GM19035 (cell line): ENCODE measurements around the gene ATOX1.
"Not testable (repeated sequence)": the region's sequence is repeated elsewhere in the genome, so short reads cannot be mapped to it uniquely, and the experiment has no call there.

ENCODE experiments used
- ATAC-seq: cut with Tn5 transposase; IDR thresholded peaks from one replicate; pipeline ENCODE4 v1.9.1; 2021; ENCODE audit not compliant: unreplicated experiment

ATOX1 gene

DNA sequence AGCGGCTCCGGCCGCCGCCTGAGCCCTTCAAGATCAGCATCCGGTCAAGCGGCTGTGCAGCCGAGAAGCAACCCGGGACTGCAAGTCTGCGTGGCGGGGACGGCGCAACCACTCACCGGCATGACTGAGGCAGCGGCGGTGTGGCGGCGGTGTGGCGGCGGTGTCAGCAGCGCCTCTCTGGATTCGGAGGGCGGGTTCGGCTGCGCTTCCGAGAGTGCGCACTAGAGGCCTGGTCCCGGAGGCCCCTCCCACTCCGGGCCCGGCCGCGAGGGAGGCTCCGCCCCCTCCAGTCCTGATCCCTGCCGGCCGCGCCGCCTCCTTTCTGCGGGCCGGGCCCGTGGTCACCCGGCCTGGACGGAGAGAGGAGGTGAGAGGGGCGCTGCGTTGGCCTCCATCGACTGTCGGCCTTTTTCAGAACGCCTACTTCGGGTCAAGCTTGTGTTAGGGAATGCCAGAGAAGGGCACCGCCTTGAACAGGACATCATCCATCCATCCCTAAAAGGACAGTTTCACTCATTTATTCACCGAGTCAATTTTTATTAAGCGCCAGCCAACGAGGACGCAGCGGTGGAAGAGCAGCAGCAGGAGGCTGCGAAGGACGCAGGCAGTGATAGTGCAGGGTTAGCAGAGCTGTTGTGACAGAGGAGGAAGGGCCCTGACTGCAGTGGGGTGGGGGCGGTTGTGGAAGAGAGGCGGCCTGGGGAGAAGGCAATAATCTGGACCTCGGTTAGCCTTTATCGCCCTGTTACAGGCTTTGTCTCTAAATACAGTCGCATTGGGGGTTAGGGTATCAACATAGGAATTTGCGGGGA lies at the start of gene ATOX1:
TSS of gene ATOX1 (minus strand) at position 202 of the 812 bp plus-strand sequence. CDS start at position 122, 80 bp downstream.
- ATAC-seq = peak; percentile 97

GRCh38 chr5:151805414-151806223 lies 47.2 kb upstream of the ATOX1 start:
- ATAC-seq = no peak

DNA sequence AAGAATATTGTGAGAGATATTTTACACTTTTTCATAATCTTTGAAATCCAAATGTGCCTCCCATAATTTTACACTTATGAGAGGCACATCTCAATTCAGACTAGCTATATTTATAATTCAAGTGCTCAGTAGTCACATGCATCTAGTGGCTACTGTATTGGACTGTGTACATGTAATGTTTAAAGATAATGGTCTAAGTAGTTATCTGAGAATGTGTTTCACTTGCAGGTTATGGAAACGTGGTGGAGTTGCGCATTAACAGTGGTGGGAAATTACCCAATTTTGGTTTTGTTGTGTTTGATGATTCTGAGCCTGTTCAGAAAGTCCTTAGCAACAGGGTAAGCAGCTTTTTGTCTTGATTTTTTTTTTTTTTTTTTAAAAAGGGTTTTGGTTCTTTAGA lies 42.1 kb upstream of the ATOX1 start:
- no peak for ATAC-seq

GRCh38 chr5:151799407-151799806 lies 41.0 kb upstream of the ATOX1 start:
- no peak for ATAC-seq

DNA sequence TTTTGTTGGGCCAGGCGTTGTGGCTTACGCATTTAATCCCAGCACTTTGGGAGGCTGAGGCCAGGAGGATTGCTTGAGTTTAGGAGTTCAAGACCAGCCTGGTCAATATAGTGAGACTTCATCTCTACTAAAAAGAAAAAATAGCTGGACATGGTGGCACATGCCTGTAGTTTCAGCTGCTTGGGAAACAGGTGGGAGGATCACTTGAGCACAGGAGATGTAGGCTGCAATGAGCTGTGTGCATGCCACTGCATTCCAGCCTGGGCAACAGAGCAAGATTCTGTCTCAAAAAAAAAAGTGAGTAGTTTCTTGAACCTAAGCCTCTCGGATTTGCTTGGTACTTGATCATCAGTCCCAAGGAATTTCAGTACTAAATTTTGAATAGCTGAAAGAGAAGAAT lies 40.2 kb upstream of the ATOX1 start:
- ATAC-seq = no peak

DNA sequence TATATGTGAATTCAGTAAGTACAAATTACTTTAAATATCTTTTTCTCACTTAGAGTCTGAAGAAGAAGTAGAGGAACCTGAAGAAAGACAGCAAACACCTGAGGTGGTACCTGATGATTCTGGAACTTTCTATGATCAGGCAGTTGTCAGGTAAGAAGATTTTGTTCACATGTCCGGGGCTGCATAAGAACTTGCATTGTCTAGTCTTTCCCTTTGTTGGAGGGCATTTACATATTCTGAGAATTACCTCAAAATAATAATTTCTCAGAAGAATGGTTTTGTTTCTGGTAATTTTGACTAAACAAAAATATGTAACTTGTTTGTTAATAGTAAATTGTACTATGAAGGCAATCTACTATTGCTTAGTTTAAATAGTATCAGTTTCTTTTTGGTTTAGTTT lies 37.0 kb upstream of the ATOX1 start:
- no peak for ATAC-seq

DNA sequence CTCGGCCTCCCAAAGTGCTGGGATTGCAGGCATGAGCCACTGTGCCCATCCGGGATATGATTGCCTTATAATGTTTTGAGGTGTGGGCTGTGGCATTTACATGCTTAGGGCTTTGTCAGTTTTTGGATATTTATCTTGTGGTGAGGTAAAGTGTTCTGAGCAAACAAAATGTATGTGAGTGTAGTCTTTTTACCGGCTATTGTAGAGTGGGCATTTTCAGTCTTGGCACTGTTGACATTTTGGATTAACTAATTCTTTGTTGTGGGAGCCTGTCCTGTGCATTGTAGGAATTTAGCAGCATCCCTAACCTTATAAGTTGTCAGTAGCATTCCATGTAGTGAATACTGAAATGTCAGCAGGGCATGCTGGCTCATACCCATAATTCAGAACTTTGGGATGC lies 34.9 kb upstream of the ATOX1 start:
- ATAC-seq = no peak

- ATAC-seq = no peak
Observed at GRCh38 chr5:151787817-151788216, 29.4 kb upstream of the ATOX1 start.

DNA sequence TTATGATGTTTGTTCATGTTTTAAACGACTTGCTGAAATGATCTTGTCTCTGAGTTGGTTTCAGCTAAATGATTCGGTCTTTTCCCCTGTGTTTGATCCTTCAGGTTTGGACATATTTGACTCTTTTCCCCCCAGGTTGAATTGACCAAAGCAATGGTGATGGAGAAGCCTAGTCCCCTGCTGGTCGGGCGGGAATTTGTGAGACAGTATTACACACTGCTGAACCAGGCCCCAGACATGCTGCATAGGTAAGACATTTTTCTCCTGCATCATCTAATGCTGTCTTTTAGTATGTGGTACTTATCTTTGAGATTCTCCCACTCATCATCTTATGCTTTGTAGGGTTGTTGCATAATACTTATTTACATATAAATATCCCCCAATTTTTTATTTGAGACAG lies 28.0 kb upstream of the ATOX1 start:
- ATAC-seq = no peak

DNA sequence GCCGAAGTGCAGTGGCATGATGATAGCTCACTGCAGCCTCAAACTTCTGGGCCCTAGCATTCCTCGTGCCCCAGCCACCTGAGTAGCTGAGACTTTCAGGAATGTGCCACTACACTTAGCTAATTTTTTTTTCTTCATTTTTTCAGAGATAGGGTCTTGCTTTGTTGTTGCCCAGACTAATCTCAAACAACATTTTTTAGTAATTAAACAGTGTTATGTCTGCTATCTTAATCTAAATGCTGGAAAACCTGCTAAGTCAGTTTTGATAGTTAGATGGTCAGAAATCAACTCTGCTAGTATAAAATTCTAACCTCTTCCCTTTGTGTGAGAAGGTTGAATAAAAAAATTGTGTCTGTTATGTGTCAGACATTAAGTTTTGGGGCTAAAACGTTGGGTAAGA lies 25.7 kb upstream of the ATOX1 start:
- no peak for ATAC-seq

DNA sequence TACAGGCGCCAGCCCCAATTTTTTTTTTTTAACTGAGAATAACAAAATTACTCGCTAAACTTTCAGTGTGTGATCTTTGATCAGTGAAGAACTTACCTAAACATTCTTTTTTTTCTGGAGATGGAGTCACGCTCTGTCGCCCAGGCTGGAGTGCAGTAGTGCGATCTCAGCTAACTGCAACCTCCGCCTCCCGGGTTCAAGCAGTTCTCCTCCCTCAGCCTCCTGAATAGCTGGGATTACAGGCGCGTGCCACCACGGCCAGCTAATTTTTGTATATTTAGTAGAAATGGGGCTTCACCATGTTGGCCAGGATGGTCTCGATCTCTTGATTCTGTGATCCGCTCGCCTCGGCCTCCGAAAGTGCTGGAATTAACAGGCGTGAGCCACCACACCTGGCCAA lies 25.2 kb upstream of the ATOX1 start:
- ATAC-seq = not testable (repeated sequence)

GRCh38 chr5:151781201-151781600 lies 22.8 kb upstream of the ATOX1 start:
- ATAC-seq = no peak

DNA sequence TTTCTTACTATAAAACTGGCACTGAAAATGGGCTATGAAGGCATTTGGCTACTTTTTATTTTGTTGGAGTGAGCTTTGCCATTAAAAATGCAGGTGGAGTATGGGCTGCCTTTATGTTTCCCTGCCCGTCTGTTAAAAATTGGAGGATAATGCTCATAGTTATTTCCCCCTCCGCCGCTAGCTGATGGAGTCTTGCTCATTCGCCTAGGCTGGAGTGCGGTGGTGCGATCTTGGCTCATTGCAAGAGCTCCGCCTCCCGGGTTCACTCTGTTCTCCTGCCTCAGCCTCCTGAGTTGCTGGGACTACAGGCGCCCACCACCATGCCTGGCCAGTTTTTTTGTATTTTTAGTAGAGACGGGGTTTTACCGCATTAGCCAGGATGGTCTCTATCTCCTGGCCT lies 21.9 kb upstream of the ATOX1 start:
- no peak for ATAC-seq

GRCh38 chr5:151779531-151780125 lies 21.2 kb upstream of the ATOX1 start:
- no peak for ATAC-seq

DNA sequence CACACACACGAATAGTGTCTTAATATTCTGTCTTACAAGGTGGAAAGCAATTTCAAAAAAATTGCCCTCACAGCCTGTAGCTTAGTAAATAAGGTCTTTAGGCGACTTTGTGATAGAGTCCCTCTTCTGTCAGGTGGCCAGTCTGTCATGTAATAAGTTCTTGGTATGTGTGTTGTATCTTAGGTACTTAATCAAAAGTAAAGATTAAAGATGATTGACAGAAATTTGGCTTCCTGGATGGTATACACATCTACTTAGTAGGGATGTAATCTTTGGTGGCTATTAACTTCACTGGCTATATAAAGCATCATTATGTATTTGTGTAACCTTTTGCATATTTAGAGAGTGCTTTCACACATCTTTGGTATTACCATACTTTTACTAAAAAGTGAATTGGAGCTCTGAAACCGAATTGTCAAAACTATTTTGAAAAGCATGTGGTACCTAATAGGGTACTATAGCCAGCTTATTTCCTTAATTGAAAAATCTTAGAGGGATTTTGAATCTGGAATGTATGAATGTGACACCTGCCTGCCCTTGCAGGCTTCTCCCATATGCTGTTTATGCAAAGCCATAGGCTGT lies 16.7 kb upstream of the ATOX1 start:
- ATAC-seq = no peak

DNA sequence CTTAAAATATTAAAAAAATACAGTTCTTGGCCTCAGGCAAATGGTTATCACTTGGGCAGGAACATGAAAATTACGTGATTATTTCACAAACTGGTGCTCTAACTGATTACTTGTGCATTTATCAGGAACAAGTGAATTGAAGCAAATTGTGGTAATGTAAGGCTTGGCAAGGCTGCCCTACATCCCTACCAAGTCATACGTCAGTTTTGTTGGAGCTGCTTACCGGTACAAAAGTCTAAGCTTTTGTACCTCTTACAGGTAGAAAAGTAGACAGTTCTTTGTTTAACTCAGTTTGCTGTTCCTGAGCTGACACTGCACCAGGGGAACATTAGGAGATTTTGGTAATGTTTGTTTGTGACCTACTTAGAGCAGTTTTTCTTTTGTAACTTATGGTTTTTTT lies 15.5 kb upstream of the ATOX1 start:
- no peak for ATAC-seq

- ATAC-seq = no peak
Observed at GRCh38 chr5:151772846-151773561, 14.6 kb upstream of the ATOX1 start.

GRCh38 chr5:151772029-151772845 lies 13.8 kb upstream of the ATOX1 start:
- no peak for ATAC-seq

DNA sequence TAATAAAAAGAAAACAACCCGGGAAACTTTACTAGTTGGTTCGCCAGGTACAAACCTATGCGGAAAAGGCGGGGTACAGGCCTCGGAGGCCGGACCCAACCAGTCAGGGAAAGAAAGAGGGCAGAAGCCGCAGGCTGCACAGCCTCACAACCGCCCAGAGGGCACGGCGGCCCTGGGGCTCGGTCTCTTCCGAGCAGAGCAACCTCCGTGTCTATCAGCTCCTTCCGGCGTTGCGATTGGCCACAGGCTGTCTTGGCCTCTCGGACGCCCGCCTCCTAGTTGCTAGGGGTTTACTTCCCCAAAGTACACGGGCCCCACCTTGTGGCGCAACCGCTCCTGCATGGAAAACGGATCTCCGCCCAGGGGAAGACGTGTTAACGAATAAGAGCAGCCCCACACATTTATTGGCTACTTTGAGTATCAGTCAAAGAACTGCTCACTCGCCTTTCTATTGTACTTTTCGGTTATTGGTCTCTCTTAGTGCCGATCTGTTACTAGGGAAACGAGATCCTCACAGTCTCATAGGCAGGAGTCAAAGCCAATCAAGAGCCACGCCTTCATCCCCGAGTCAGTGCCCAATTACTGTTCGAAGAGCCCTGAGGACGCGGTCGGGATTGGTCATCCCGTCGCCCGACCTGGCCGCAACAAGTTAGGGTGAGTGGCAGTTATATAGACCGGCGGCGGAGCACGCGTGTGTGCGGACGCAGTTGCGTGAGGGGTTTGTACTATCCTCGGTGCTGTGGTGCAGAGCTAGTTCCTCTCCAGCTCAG lies 13.0 kb upstream of the ATOX1 start, which contains the start of gene G3BP1:
TSS of gene G3BP1 (plus strand) at position 696 of the 770 bp plus-strand sequence. CDS start 14,667 bp downstream, outside the sequence.
- peak; percentile 79 for ATAC-seq
